Gastroesophageal sphincter (tissue), 4 donors: Measurements from ENCODE around the gene SKA3. TPM values are rescaled to one million over a fixed set of nuclear protein-coding genes. Genes with fewer than 3 reads are reported as not detected.

Experiments
- ATAC-seq: fragments of 150-250 bp; one replicate; pipeline ENCODE4 v1.9.1; 2016; ENCODE audit warnings: mild to moderate bottlenecking, moderate library complexity
- H3K27ac ChIP-seq, 4 donors: fragments of 200-600 bp; sonication (generic) in 3 of 4; 1 replicate in 3 of 4; 2 replicates in 1 of 4; pipeline ENCODE4 v1.5.1; 2016 to 2019
- H3K27me3 ChIP-seq: fragments of 200-600 bp; sonication (generic); one replicate; pipeline ENCODE4 v1.5.1; 2019
- H3K36me3 ChIP-seq, 2 donors: fragments of 200-600 bp; sonication (generic); one replicate each; pipeline ENCODE4 v1.5.1; 2019; ENCODE audit warnings: control low read depth in 1 of 2
- H3K4me1 ChIP-seq, 3 donors: fragments of 200-600 bp; sonication (generic); 1 replicate in 2 of 3; 2 replicates in 1 of 3; pipeline ENCODE4 v1.5.1; 2016 to 2019; ENCODE audit warnings: control low read depth in 2 of 3
- H3K4me3 ChIP-seq, 2 donors: fragments of 200-600 bp; sonication (generic); one replicate each; pipeline ENCODE4 v1.5.1; 2019; ENCODE audit warnings: mild to moderate bottlenecking in 1 of 2, moderate library complexity in 1 of 2
- H3K9me3 ChIP-seq, 3 donors: fragments of 200-600 bp; sonication (generic); one replicate each; pipeline ENCODE4 v1.5.1; 2017 to 2019; ENCODE audit warnings: control low read depth in 2 of 3
- EP300 ChIP-seq: sonication (generic); formaldehyde crosslinking; IDR thresholded peaks from one replicate; pipeline ENCODE4 v1.6.1; 2017; ENCODE audit warnings: antibody characterized with exemption, mild to moderate bottlenecking
- POLR2A ChIP-seq, 2 donors: fragments of 450-650 bp; IDR thresholded peaks; one replicate each; pipeline ENCODE4 v1.6.1; 2017; ENCODE audit warnings: antibody characterized with exemption in 2 of 2, mild to moderate bottlenecking in 2 of 2, moderate library complexity in 1 of 2
- POLR2AphosphoS5 ChIP-seq: sonication (generic); formaldehyde crosslinking; IDR thresholded peaks from one replicate; pipeline ENCODE4 v1.6.1; 2017; ENCODE audit warnings: antibody characterized with exemption
- WGBS, 2 donors: methylation state at CpG; one replicate each; pipeline ENCODE4 v1.1.5; 2018; ENCODE audit warnings: low coverage in 1 of 2; 5-methylcytosine and 5-hydroxymethylcytosine counted together
- total RNA-seq, 4 donors: library from RNA; depleted of rRNA; stranded (reverse); fragments of >200 nt; gene quantifications; one replicate each; pipeline ENCODE4 v1.1.0, GENCODE V29; 2016
- TF ChIP-seq, protein P1 (sequence below), 4 experiments: fragments of 200-600 bp in 2 of 4; fragments of 450-650 bp in 2 of 4; sonication (generic) in 1 of 4; IDR thresholded peaks; one replicate each; pipeline ENCODE4 v1.5.1; 2017 to 2019; ENCODE audit warnings: antibody characterized with exemption in 4 of 4, mild to moderate bottlenecking in 2 of 4, moderate library complexity in 2 of 4

Gene SKA3
- total RNA-seq, 4 donors from 2014 or later = 0.19 to 0.81 (median 0.27) TPM; not detected in 1

DNA sequence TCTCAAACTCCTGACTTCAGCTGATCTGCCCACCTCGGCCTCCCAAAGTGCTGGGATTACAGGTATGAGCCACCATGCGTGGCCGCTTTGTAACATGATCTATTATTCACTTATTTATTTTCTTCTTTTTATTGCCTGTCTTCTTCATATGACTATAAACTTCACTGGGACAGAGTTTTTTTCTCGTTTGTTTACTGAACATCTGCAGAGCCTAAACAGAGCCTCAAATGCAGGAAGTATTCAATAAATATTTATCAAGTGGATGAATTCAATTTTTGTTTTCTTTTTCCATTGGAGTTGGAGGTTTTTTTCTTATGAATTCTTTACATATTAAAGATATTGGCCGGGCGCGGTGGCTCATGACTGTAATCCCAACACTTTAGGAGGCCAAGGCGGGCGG lies 54.7 kb downstream of the SKA3 start:
- TF ChIP-seq POLR2A (IDR thresholded peaks at IDR 0.05) (no peak), EP300 (no peak), POLR2AphosphoS5 (no peak)
- TF ChIP-seq, protein P1, sequence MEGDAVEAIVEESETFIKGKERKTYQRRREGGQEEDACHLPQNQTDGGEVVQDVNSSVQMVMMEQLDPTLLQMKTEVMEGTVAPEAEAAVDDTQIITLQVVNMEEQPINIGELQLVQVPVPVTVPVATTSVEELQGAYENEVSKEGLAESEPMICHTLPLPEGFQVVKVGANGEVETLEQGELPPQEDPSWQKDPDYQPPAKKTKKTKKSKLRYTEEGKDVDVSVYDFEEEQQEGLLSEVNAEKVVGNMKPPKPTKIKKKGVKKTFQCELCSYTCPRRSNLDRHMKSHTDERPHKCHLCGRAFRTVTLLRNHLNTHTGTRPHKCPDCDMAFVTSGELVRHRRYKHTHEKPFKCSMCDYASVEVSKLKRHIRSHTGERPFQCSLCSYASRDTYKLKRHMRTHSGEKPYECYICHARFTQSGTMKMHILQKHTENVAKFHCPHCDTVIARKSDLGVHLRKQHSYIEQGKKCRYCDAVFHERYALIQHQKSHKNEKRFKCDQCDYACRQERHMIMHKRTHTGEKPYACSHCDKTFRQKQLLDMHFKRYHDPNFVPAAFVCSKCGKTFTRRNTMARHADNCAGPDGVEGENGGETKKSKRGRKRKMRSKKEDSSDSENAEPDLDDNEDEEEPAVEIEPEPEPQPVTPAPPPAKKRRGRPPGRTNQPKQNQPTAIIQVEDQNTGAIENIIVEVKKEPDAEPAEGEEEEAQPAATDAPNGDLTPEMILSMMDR (IDR thresholded peaks at IDR 0.05) = no peak
- no peaks in the 10 kb centered on the region for H3K27me3 ChIP-seq
- no peak for ATAC-seq
- no peak overlapping the region for H3K4me3 ChIP-seq
- peaks cover 0 to 5% (median 0%) of the 10 kb centered on the region in 3 donors for H3K9me3 ChIP-seq
- WGBS, 2 donors = 90 to 93% methylated on average over 3 to 9 of the region's 9 CpGs
- no peaks in the 10 kb centered on the region for H3K4me1 ChIP-seq
- no peaks in the 10 kb centered on the region for H3K36me3 ChIP-seq
- H3K27ac ChIP-seq = no peak overlapping the region

DNA sequence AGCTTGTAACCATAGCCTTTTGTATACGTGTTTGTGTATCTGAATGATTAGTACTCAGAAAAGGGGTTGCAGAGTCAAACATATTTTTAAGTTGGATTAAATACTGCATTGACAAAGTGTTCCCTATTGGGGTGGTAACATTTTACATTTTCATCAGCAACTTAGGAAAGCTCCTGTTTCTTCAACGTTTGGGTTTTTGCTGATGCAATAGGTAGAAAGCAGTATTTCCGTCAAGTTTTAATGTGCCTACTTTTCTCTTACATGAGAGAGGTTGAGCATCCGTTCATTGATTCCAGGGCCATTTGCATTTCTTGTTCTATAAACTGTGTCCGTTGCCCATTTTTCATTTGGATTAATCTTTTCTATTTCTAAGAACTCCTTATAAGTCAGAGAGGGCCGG lies 56.2 kb downstream of the SKA3 start:
- no peaks in the 10 kb centered on the region for H3K4me1 ChIP-seq
- no peak for TF ChIP-seq POLR2A (IDR thresholded peaks at IDR 0.05)
- TF ChIP-seq, protein P1 (IDR thresholded peaks at IDR 0.05) = no peak
- TF ChIP-seq POLR2AphosphoS5 = no peak
- TF ChIP-seq EP300 = no peak
- whole genome bisulfite sequencing, 2 donors = 65 to 85% methylated on average over 5 to 6 of the region's 6 CpGs
- no peak for ATAC-seq
- no peaks in the 10 kb centered on the region for H3K27me3 ChIP-seq
- H3K9me3 ChIP-seq = peaks cover 0 to 5% (median 0%) of the 10 kb centered on the region in 3 donors
- H3K36me3 ChIP-seq = no peaks in the 10 kb centered on the region
- no peak overlapping the region for H3K4me3 ChIP-seq
- H3K27ac ChIP-seq = no peak overlapping the region

DNA sequence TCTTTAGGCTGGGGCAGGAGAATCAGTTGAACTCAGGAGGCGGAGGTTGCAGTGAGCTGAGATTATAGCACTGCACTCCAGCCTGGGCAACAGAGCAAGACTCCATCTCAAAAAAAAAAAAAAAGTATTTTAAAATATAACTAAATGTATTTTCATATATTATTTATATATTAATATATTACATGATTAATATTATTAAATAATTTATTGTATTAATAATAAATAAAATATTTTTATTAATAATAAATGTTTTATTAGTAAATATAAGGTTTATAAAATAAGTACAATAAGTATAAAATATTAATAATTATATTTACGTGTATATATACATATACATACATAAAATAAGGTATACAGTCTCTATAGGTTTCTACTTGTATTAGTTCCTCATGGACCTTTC lies 56.8 kb downstream of the SKA3 start:
- H3K9me3 ChIP-seq = peaks cover 0 to 5% (median 0%) of the 10 kb centered on the region in 3 donors
- no peaks in the 10 kb centered on the region for H3K27me3 ChIP-seq
- H3K4me3 ChIP-seq = no peak overlapping the region
- no peak for ATAC-seq
- H3K36me3 ChIP-seq = no peaks in the 10 kb centered on the region
- no peak for TF ChIP-seq POLR2AphosphoS5
- TF ChIP-seq, protein P1 (IDR thresholded peaks at IDR 0.05) = no peak
- no peak for TF ChIP-seq EP300
- no peak for TF ChIP-seq POLR2A (IDR thresholded peaks at IDR 0.05)
- no peak overlapping the region for H3K27ac ChIP-seq
- H3K4me1 ChIP-seq = no peaks in the 10 kb centered on the region
- 100% methylated on average over 1 to 2 of the region's 2 CpGs for WGBS, 2 donors

DNA sequence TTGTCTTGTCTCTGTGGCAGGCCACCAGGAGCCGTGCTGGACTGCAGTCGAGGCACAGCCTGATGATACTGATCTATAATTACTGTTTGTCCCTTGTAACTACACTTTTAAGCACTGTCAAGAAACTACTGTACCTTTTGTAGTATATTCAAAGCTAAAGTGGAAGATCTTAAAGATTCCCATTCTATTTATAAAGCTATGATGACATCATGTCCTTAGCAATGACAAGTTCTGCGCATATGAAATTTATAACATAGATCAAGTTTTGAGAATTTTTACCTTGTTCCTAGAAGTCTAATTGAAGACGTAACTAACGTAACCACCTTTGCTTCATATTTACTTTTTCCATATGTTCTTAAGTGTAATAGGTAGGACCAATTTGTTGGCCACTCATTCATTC lies 58.2 kb downstream of the SKA3 start:
- TF ChIP-seq EP300 (no peak), POLR2A (IDR thresholded peaks at IDR 0.05) (no peak), POLR2AphosphoS5 (no peak)
- TF ChIP-seq, protein P1 (IDR thresholded peaks at IDR 0.05) = no peak
- no peak for ATAC-seq
- H3K36me3 ChIP-seq = no peaks in the 10 kb centered on the region
- no peaks in the 10 kb centered on the region for H3K27me3 ChIP-seq
- no peak overlapping the region for H3K27ac ChIP-seq
- no peak overlapping the region for H3K4me3 ChIP-seq
- WGBS, 2 donors = 67 to 76% methylated on average over 5 of the region's 5 CpGs
- H3K9me3 ChIP-seq = peaks cover 0 to 5% (median 0%) of the 10 kb centered on the region in 3 donors
- no peaks in the 10 kb centered on the region for H3K4me1 ChIP-seq

DNA sequence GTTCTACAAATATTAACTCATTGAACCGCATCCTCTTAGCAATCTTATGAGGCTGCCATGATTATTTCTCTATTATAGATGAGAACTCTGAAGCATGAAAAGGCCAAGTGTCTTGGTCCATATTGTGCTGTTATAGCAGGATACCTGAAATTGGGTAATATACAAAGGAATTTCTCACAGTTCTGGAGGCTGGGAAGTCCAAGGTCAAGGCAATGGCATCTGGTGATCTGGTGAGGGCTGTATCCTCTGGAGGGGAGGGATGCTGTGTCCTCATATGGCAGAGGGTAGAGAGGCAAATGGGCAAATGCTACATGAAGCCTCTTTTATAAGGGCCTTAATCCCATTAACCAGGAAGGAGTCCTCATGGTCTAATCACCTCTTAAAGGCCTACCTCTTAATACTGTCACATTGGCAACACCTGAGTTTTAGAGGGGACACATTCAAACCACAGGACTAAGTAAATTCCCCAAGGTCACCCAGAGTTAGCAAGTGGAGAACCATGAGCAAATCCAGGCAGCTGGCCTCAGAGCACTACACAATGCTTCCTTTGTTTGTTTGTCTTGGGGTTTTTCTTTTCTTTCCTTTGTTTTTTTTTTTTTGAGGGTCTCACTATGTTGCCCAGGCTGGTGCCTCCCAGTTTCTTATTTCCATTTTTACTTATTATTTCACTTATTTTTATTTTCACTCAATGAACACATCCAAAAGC lies 59.1 kb downstream of the SKA3 start:
- 89 to 100% methylated on average over 1 of the region's 1 CpG for WGBS, 2 donors
- Histone ChIP-seq H3K27me3 (no peaks in the 10 kb centered on the region), H3K9me3 (peaks cover 0 to 5% (median 0%) of the 10 kb centered on the region in 3 donors), H3K36me3 (no peaks in the 10 kb centered on the region), H3K27ac (no peak overlapping the region), H3K4me3 (no peak overlapping the region), H3K4me1 (no peaks in the 10 kb centered on the region)
- TF ChIP-seq POLR2A (IDR thresholded peaks at IDR 0.05) (no peak), EP300 (no peak), POLR2AphosphoS5 (no peak)
- TF ChIP-seq, protein P1 (IDR thresholded peaks at IDR 0.05) = no peak
- no peak for ATAC-seq
